K562 (cell line): ENCODE results near the gene LRP1. TPM values are rescaled to one million over a fixed set of nuclear protein-coding genes. Genes with fewer than 3 reads are reported as not detected.

Experiments used
- ARHGAP35 ChIP-seq: fragments of 450-650 bp; IDR thresholded peaks from 2 replicates; pipeline ENCODE4 v1.6.1; 2018; ENCODE audit not compliant: partially characterized antibody
- CREBBP ChIP-seq: IDR thresholded peaks from one replicate; pipeline ENCODE4 v1.6.1; 2012; ENCODE audit warnings: low read depth, mild to moderate bottlenecking, control low read depth, inconsistent platforms, low read length
- CSDE1 ChIP-seq, 2 experiments: fragments of 450-650 bp; IDR thresholded peaks; 2 replicates each; pipeline ENCODE4 v1.6.1; 2016; ENCODE audit warnings: mild to moderate bottlenecking in 1 of 2
- GATA2 ChIP-seq: sonication (generic); formaldehyde crosslinking; IDR thresholded peaks from 2 replicates; pipeline ENCODE4 v1.4.0; 2020; ENCODE audit warnings: mild to moderate bottlenecking, missing genetic modification reagents
- KHSRP ChIP-seq: fragments of 450-650 bp; IDR thresholded peaks from 2 replicates; pipeline ENCODE4 v1.6.1; 2017
- MYBL2 ChIP-seq, 2 experiments: fragments of 450-650 bp in 1 of 2; sonication (generic) in 1 of 2; formaldehyde crosslinking in 1 of 2; IDR thresholded peaks; 2 replicates each; pipeline versions ENCODE4 v1.6.1 to v1.8.1; 2017 to 2022; ENCODE audit warnings: borderline replicate concordance in 1 of 2, inconsistent platforms in 1 of 2, low read depth in 1 of 2, mild to moderate bottlenecking in 1 of 2, missing genetic modification reagents in 1 of 2, moderate library complexity in 1 of 2
- POLR2AphosphoS2 ChIP-seq: IDR thresholded peaks from 2 replicates; pipeline ENCODE4 v1.6.1; 2012; ENCODE audit warnings: low read length, improper control_type of control experiment
- POLR3A ChIP-seq: IDR thresholded peaks from 2 replicates; pipeline ENCODE4 v1.6.1; 2011; ENCODE audit warnings: borderline replicate concordance, mild to moderate bottlenecking, moderate library complexity; ENCODE audit not compliant: insufficient read length, insufficient read depth; ENCODE audit errors: extremely low read depth
- ZNF140 ChIP-seq: fragments of 250-450 bp; sonication (Bioruptor Pico); IDR thresholded peaks from 2 replicates; pipeline ENCODE4 v1.8.0; 2021; ENCODE audit warnings: moderate library complexity, mild to moderate bottlenecking, inconsistent platforms
- polyA plus RNA-seq, 8 experiments: library from polyadenylated mRNA; depleted of rRNA in 4 of 8; stranded (reverse) in 5 of 8; unstranded in 3 of 8; fragments of >200 nt; fragmentation: Nextera tagmentation in 2 of 8; fragmentation: Illumina TruSeq in 1 of 8; extraction: Ambion mirVana in 2 of 8; extraction: Trizol in 1 of 8; gene quantifications; 2 replicates each; pipeline versions ENCODE4 v1.2.1 to v1.2.3, GENCODE V29; 2011 to 2014; ENCODE audit warnings: inconsistent platforms in 1 of 8, missing spikeins in 1 of 8
- total RNA-seq, 7 experiments: library from RNA; depleted of rRNA in 6 of 7; stranded (reverse); fragments of >200 nt in 6 of 7; fragmentation: Illumina TruSeq in 2 of 7; extraction: Trizol in 2 of 7; gene quantifications; 2 replicates each; pipeline versions ENCODE4 v1.2.1 to v1.2.3, GENCODE V29; 2011 to 2021; ENCODE audit warnings: low replicate concordance in 1 of 7
- TF ChIP-seq, protein P1 (sequence below), 2 experiments: fragments of 450-650 bp in 1 of 2; sonication (generic) in 1 of 2; formaldehyde crosslinking in 1 of 2; IDR thresholded peaks; 2 replicates each; pipeline versions ENCODE4 v1.7.1 to v1.9.0; 2016 to 2022; ENCODE audit warnings: inconsistent platforms in 1 of 2, mild to moderate bottlenecking in 1 of 2, missing genetic modification reagents in 1 of 2
- TF ChIP-seq, protein P2 (sequence below): fragments of 450-650 bp; IDR thresholded peaks from 2 replicates; pipeline ENCODE4 v1.6.1; 2016; ENCODE audit warnings: borderline replicate concordance
- TF ChIP-seq, protein P3 (sequence below): fragments of 450-650 bp; formaldehyde crosslinking; IDR thresholded peaks from 2 replicates; pipeline ENCODE4 v1.4.0; 2020; ENCODE audit warnings: mild to moderate bottlenecking, moderate library complexity
- TF ChIP-seq, protein P4 (sequence below): fragments of 250-450 bp; sonication (Bioruptor Pico); IDR thresholded peaks from 2 replicates; pipeline ENCODE4 v1.8.0; 2022; ENCODE audit warnings: inconsistent platforms, mild to moderate bottlenecking, moderate library complexity, borderline replicate concordance

LRP1 gene
- total and polyA plus RNA-seq, 9 of the 15 experiments (the other 6 are each of a cell fraction or from before 2014, with no cell fraction given): 0.04 to 0.64 (median 0.19) TPM; not detected in 2

DNA sequence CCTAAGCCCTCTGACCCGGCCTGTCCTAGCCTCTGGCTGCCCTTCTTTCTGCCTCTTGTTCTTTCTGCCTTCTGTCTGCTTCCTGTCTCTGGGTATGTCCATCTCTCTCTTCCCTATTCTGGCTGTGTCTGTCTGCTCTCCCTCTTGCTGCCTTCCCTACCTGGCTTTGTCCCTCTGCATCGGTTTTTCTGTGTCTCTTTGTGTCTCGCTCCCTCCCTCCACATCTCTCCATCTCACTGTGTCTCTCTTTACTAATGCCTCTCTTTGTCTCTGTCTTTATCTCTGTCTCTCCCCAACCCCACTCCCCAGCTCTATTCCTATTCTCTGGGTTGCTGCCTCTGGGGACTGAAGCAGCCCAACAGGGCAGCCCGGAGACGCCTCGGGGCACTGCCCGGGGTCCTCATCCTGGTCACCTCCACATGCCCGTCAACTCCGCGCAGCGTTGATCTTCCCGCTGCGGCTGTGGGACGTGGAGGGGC, 111.3 kb downstream of the LRP1 start (continued):
- TF ChIP-seq, protein P1, sequence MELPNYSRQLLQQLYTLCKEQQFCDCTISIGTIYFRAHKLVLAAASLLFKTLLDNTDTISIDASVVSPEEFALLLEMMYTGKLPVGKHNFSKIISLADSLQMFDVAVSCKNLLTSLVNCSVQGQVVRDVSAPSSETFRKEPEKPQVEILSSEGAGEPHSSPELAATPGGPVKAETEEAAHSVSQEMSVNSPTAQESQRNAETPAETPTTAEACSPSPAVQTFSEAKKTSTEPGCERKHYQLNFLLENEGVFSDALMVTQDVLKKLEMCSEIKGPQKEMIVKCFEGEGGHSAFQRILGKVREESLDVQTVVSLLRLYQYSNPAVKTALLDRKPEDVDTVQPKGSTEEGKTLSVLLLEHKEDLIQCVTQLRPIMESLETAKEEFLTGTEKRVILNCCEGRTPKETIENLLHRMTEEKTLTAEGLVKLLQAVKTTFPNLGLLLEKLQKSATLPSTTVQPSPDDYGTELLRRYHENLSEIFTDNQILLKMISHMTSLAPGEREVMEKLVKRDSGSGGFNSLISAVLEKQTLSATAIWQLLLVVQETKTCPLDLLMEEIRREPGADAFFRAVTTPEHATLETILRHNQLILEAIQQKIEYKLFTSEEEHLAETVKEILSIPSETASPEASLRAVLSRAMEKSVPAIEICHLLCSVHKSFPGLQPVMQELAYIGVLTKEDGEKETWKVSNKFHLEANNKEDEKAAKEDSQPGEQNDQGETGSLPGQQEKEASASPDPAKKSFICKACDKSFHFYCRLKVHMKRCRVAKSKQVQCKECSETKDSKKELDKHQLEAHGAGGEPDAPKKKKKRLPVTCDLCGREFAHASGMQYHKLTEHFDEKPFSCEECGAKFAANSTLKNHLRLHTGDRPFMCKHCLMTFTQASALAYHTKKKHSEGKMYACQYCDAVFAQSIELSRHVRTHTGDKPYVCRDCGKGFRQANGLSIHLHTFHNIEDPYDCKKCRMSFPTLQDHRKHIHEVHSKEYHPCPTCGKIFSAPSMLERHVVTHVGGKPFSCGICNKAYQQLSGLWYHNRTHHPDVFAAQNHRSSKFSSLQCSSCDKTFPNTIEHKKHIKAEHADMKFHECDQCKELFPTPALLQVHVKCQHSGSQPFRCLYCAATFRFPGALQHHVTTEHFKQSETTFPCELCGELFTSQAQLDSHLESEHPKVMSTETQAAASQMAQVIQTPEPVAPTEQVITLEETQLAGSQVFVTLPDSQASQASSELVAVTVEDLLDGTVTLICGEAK (IDR thresholded peaks at IDR 0.05): 0 out of 2 replicates have a peak, but pooled peaks have one; percentile 15
- TF ChIP-seq, protein P1 (CRISPR knock-in tag; IDR thresholded peaks at IDR 0.05): no peak
- TF ChIP-seq, protein P2, sequence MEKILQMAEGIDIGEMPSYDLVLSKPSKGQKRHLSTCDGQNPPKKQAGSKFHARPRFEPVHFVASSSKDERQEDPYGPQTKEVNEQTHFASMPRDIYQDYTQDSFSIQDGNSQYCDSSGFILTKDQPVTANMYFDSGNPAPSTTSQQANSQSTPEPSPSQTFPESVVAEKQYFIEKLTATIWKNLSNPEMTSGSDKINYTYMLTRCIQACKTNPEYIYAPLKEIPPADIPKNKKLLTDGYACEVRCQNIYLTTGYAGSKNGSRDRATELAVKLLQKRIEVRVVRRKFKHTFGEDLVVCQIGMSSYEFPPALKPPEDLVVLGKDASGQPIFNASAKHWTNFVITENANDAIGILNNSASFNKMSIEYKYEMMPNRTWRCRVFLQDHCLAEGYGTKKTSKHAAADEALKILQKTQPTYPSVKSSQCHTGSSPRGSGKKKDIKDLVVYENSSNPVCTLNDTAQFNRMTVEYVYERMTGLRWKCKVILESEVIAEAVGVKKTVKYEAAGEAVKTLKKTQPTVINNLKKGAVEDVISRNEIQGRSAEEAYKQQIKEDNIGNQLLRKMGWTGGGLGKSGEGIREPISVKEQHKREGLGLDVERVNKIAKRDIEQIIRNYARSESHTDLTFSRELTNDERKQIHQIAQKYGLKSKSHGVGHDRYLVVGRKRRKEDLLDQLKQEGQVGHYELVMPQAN: 0 out of 2 replicates have a peak, but pooled peaks have one; percentile 40
- no peak; the same call in 1 of the 2 replicates for TF ChIP-seq MYBL2 (IDR thresholded peaks at IDR 0.05; ENCODE audit: low read depth)
- no peak for TF ChIP-seq MYBL2 (CRISPR knock-in tag; IDR thresholded peaks at IDR 0.05; ENCODE audit: borderline replicate concordance)
- TF ChIP-seq CREBBP: no peak
- TF ChIP-seq KHSRP: no peak
- TF ChIP-seq, protein P3, sequence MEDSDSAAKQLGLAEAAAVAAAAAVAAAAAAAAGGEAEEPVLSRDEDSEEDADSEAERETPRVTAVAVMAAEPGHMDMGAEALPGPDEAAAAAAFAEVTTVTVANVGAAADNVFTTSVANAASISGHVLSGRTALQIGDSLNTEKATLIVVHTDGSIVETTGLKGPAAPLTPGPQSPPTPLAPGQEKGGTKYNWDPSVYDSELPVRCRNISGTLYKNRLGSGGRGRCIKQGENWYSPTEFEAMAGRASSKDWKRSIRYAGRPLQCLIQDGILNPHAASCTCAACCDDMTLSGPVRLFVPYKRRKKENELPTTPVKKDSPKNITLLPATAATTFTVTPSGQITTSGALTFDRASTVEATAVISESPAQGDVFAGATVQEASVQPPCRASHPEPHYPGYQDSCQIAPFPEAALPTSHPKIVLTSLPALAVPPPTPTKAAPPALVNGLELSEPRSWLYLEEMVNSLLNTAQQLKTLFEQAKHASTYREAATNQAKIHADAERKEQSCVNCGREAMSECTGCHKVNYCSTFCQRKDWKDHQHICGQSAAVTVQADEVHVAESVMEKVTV (CRISPR knock-in tag): no peak
- TF ChIP-seq, protein P4, sequence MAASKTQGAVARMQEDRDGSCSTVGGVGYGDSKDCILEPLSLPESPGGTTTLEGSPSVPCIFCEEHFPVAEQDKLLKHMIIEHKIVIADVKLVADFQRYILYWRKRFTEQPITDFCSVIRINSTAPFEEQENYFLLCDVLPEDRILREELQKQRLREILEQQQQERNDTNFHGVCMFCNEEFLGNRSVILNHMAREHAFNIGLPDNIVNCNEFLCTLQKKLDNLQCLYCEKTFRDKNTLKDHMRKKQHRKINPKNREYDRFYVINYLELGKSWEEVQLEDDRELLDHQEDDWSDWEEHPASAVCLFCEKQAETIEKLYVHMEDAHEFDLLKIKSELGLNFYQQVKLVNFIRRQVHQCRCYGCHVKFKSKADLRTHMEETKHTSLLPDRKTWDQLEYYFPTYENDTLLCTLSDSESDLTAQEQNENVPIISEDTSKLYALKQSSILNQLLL (CRISPR knock-in tag): no peak
- no peak for TF ChIP-seq GATA2 (CRISPR knock-in tag)
- TF ChIP-seq POLR3A: no peak
- TF ChIP-seq POLR2AphosphoS2: no peak
- TF ChIP-seq CSDE1 (IDR thresholded peaks at IDR 0.05): no peak
- TF ChIP-seq ARHGAP35: peak; percentile 53
- TF ChIP-seq ZNF140 (CRISPR knock-in tag): no peak
